Tibial nerve (tissue), 4 donors: Measurements from ENCODE around the gene VSTM4. TPM values are rescaled to one million over a fixed set of nuclear protein-coding genes. Genes with fewer than 3 reads are reported as not detected.

Experiments
- DNase-seq, 2 donors: peaks; one replicate each; pipeline ENCODE4 v3.0.0-alpha.2; 2019; ENCODE audit warnings: low spot score in 2 of 2
- H3K27ac ChIP-seq, 4 donors: fragments of 200-600 bp; sonication (generic) in 3 of 4; one replicate each; pipeline ENCODE4 v1.5.1; 2017 to 2019; ENCODE audit warnings: mild to moderate bottlenecking in 1 of 4
- H3K27me3 ChIP-seq, 2 donors: fragments of 200-600 bp; sonication (generic) in 1 of 2; one replicate each; pipeline versions ENCODE4 v1.5.1 to v1.6.0; 2017 to 2019
- H3K36me3 ChIP-seq, 3 donors: fragments of 200-600 bp; sonication (generic); one replicate each; pipeline ENCODE4 v1.5.1; 2018 to 2019
- H3K4me1 ChIP-seq, 4 donors: fragments of 200-600 bp; sonication (generic) in 3 of 4; one replicate each; pipeline ENCODE4 v1.5.1; 2017 to 2019
- H3K4me3 ChIP-seq, 4 donors: fragments of 200-600 bp; sonication (generic) in 3 of 4; one replicate each; pipeline ENCODE4 v1.5.1; 2017 to 2019; ENCODE audit warnings: mild to moderate bottlenecking in 1 of 4, moderate library complexity in 1 of 4
- H3K9me3 ChIP-seq, 4 donors: fragments of 200-600 bp; sonication (generic) in 3 of 4; one replicate each; pipeline ENCODE4 v1.5.1; 2017 to 2019
- CTCF ChIP-seq, 5 experiments: fragments of 200-600 bp in 3 of 5; fragments of 450-650 bp in 2 of 5; sonication (generic) in 3 of 5; IDR thresholded peaks; one replicate each; pipeline ENCODE4 v1.5.1; 2016 to 2019; ENCODE audit warnings: antibody characterized with exemption in 5 of 5, mild to moderate bottlenecking in 3 of 5, moderate library complexity in 2 of 5
- EP300 ChIP-seq, 2 donors: sonication (generic); formaldehyde crosslinking; IDR thresholded peaks; one replicate each; pipeline ENCODE4 v1.6.1; 2017; ENCODE audit warnings: antibody characterized with exemption in 2 of 2, mild to moderate bottlenecking in 1 of 2
- POLR2A ChIP-seq, 2 donors: fragments of 450-650 bp; IDR thresholded peaks; one replicate each; pipeline ENCODE4 v1.6.1; 2017; ENCODE audit warnings: antibody characterized with exemption in 2 of 2, mild to moderate bottlenecking in 2 of 2, moderate library complexity in 2 of 2
- WGBS, 2 donors: methylation state at CpG; one replicate each; pipeline ENCODE4 v1.1.5; 2018; 5-methylcytosine and 5-hydroxymethylcytosine counted together
- total RNA-seq, 4 donors: library from RNA; depleted of rRNA; stranded (reverse); fragments of >200 nt; gene quantifications; one replicate each; pipeline ENCODE4 v1.1.0, GENCODE V29; 2016

VSTM4 gene
- total RNA-seq, 4 donors from 2014 or later, result 9.8 to 18.2 (median 12.8) TPM

- no peaks in the 10 kb centered on the region for H3K27me3 ChIP-seq
- H3K36me3 ChIP-seq, result no peaks in the 10 kb centered on the region
- peaks cover 0 to 75% (median 19%) of the 10 kb centered on the region in 4 donors for H3K4me1 ChIP-seq
- no peak overlapping the region for H3K27ac ChIP-seq
- H3K4me3 ChIP-seq, result no peak overlapping the region
- no peaks in the 10 kb centered on the region for H3K9me3 ChIP-seq
- TF ChIP-seq CTCF (IDR thresholded peaks at IDR 0.05) (no peak), POLR2A (IDR thresholded peaks at IDR 0.05) (no peak), EP300 (IDR thresholded peaks at IDR 0.05) (no peak)
- 68 to 73% methylated on average over 8 of the region's 8 CpGs for WGBS, 2 donors
- DNase-seq, result no peak
Observed at GRCh38 chr10:49111320-49111698, 4.0 kb downstream of the VSTM4 start.

GRCh38 chr10:49110684-49111319 is 4.5 kb downstream of the VSTM4 start:
- DNase-seq, result no peak
- Histone ChIP-seq H3K9me3 (no peaks in the 10 kb centered on the region), H3K27me3 (no peaks in the 10 kb centered on the region), H3K36me3 (no peaks in the 10 kb centered on the region), H3K4me1 (peaks cover 0 to 78% (median 20%) of the 10 kb centered on the region in 4 donors), H3K27ac (no peak overlapping the region), H3K4me3 (no peak overlapping the region)
- TF ChIP-seq EP300 (IDR thresholded peaks at IDR 0.05), result no peak
- no peak for TF ChIP-seq CTCF (IDR thresholded peaks at IDR 0.05)
- 97 to 98% methylated on average over 4 of the region's 4 CpGs for WGBS, 2 donors

GRCh38 chr10:49109669-49110340 is 5.5 kb downstream of the VSTM4 start:
- Histone ChIP-seq H3K27ac (peak overlapping the region in 1 of 4 donors; percentile 15), H3K4me3 (no peak overlapping the region), H3K4me1 (peaks cover 0 to 78% (median 20%) of the 10 kb centered on the region in 4 donors), H3K27me3 (no peaks in the 10 kb centered on the region), H3K36me3 (no peaks in the 10 kb centered on the region), H3K9me3 (no peaks in the 10 kb centered on the region)
- WGBS, 2 donors, result 39 to 45% methylated on average over 8 to 9 of the region's 9 CpGs
- TF ChIP-seq EP300 (IDR thresholded peaks at IDR 0.05) (no peak), POLR2A (IDR thresholded peaks at IDR 0.05) (no peak), CTCF (IDR thresholded peaks at IDR 0.05) (no peak)
- peak; percentile 26 to 42 for DNase-seq

- Histone ChIP-seq H3K4me1 (peaks cover 0 to 72% (median 20%) of the 10 kb centered on the region in 4 donors), H3K27me3 (no peaks in the 10 kb centered on the region), H3K36me3 (no peaks in the 10 kb centered on the region), H3K9me3 (no peaks in the 10 kb centered on the region), H3K4me3 (no peak overlapping the region), H3K27ac (no peak overlapping the region)
- WGBS, 2 donors, result 84 to 86% methylated on average over 6 to 7 of the region's 7 CpGs
- TF ChIP-seq EP300 (IDR thresholded peaks at IDR 0.05) (no peak), POLR2A (IDR thresholded peaks at IDR 0.05) (no peak), CTCF (IDR thresholded peaks at IDR 0.05) (no peak)
- DNase-seq, result no peak
Observed at GRCh38 chr10:49108656-49109055, 6.7 kb downstream of the VSTM4 start.

- no peaks in the 10 kb centered on the region for H3K27me3 ChIP-seq
- 94 to 98% methylated on average over 8 of the region's 8 CpGs for WGBS, 2 donors
- H3K36me3 ChIP-seq, result no peaks in the 10 kb centered on the region
- H3K4me1 ChIP-seq, result peaks cover 0 to 65% (median 20%) of the 10 kb centered on the region in 4 donors
- no peak overlapping the region for H3K27ac ChIP-seq
- H3K4me3 ChIP-seq, result no peak overlapping the region
- no peaks in the 10 kb centered on the region for H3K9me3 ChIP-seq
- TF ChIP-seq POLR2A (IDR thresholded peaks at IDR 0.05) (no peak), CTCF (IDR thresholded peaks at IDR 0.05) (no peak), EP300 (IDR thresholded peaks at IDR 0.05) (no peak)
- DNase-seq, result no peak
Observed at GRCh38 chr10:49107887-49108267, 7.4 kb downstream of the VSTM4 start.
